ENCODE measurements around the gene C2orf92.

DNA sequence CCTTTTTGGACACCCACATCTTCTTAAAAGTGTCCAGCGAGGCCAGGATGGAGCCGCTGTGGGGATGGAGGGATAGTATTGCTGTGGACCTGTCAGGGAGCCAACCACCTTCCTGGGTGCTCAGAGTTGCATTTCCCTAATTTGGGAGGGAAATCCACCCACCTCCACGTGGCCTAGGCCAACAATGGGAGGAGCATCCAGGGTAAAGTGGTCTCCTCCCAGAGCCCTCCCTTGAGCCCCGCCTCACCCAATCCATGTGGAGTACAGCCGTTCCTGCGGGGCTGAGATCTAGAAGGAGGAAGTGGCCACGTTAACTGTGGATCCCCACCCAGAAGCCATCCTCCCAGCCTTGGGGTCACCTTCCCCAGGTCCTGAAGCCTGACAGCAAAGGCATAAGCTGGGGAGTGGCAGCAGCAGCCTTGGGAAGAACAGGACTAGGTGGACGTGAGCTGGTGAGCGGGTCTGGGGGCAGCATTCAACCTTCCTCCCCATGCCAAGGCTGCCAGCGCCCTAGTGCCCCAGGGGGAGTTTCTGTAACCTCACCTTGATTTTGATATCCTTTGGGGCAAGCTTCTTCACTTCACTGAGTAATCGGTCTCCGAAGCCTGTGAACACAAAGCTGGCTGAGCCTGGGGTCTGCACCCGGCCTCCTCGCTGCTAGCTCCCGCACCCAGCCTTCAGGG lies 12.5 kb upstream of the C2orf92 start:
- TF ChIP-seq, protein P1, sequence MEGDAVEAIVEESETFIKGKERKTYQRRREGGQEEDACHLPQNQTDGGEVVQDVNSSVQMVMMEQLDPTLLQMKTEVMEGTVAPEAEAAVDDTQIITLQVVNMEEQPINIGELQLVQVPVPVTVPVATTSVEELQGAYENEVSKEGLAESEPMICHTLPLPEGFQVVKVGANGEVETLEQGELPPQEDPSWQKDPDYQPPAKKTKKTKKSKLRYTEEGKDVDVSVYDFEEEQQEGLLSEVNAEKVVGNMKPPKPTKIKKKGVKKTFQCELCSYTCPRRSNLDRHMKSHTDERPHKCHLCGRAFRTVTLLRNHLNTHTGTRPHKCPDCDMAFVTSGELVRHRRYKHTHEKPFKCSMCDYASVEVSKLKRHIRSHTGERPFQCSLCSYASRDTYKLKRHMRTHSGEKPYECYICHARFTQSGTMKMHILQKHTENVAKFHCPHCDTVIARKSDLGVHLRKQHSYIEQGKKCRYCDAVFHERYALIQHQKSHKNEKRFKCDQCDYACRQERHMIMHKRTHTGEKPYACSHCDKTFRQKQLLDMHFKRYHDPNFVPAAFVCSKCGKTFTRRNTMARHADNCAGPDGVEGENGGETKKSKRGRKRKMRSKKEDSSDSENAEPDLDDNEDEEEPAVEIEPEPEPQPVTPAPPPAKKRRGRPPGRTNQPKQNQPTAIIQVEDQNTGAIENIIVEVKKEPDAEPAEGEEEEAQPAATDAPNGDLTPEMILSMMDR (conservative IDR thresholded peaks at IDR 0.05; ENCODE audit: low read depth, low read length), result no peak
- TF ChIP-seq EZH2 (IDR thresholded peaks at IDR 0.05; ENCODE audit: low read length, unreplicated experiment) (no peak), EZH2phosphoT487 (IDR thresholded peaks at IDR 0.05; ENCODE audit: borderline replicate concordance, low read length) (no peak)
